Measurements from ENCODE around the gene LRRC47.

GRCh38 chr1:3738943-3739342 is 57.4 kb downstream of the LRRC47 start:
- TF ChIP-seq, protein P1, sequence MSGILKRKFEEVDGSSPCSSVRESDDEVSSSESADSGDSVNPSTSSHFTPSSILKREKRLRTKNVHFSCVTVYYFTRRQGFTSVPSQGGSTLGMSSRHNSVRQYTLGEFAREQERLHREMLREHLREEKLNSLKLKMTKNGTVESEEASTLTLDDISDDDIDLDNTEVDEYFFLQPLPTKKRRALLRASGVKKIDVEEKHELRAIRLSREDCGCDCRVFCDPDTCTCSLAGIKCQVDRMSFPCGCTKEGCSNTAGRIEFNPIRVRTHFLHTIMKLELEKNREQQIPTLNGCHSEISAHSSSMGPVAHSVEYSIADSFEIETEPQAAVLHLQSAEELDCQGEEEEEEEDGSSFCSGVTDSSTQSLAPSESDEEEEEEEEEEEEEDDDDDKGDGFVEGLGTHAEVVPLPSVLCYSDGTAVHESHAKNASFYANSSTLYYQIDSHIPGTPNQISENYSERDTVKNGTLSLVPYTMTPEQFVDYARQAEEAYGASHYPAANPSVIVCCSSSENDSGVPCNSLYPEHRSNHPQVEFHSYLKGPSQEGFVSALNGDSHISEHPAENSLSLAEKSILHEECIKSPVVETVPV (CRISPR knock-in tag; IDR thresholded peaks at IDR 0.05) = no peak
- no peak for TF ChIP-seq OSR1 (CRISPR knock-in tag; IDR thresholded peaks at IDR 0.05)
- no peak for TF ChIP-seq ARNTL (CRISPR knock-in tag; IDR thresholded peaks at IDR 0.05; ENCODE audit: borderline replicate concordance, low read depth)
- no peak for TF ChIP-seq PATZ1 (CRISPR knock-in tag; IDR thresholded peaks at IDR 0.05; ENCODE audit: borderline replicate concordance)
- TF ChIP-seq, protein P2, sequence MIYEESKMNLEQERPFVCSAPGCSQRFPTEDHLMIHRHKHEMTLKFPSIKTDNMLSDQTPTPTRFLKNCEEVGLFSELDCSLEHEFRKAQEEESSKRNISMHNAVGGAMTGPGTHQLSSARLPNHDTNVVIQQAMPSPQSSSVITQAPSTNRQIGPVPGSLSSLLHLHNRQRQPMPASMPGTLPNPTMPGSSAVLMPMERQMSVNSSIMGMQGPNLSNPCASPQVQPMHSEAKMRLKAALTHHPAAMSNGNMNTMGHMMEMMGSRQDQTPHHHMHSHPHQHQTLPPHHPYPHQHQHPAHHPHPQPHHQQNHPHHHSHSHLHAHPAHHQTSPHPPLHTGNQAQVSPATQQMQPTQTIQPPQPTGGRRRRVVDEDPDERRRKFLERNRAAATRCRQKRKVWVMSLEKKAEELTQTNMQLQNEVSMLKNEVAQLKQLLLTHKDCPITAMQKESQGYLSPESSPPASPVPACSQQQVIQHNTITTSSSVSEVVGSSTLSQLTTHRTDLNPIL (CRISPR knock-in tag; IDR thresholded peaks at IDR 0.05; ENCODE audit: low read depth) = no peak

All from SK-N-SH treated with all-trans-retinoic acid at 6 μM for 48 hours (cell line).